Ammon's horn (tissue), 1 donor: Measurements from ENCODE around the gene SMAP1.

Source experiments
- DNase-seq: peaks from one replicate; pipeline ENCODE4 v3.0.0-alpha.2; 2016; ENCODE audit warnings: low spot score

SMAP1 gene

DNA sequence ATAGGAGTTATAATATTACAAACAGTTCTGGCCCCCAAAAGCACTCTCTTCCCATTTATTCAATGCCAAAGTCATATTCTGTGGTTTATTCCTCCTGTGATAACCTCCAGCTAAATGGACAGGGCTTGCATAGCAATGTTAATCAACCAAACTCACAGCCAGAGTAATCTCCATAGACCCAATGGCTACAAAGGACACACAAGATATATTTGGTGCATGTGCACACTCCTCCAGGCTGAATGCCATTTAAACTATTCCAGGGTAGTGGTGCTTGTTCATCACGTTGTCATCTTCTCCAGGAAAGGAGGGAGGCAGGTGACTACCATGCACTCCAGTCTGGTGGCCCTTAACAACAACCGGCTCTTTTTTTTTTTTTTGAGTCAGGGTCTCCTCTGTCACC lies 232.4 kb downstream of the SMAP1 start:
- no peak for DNase-seq

DNA sequence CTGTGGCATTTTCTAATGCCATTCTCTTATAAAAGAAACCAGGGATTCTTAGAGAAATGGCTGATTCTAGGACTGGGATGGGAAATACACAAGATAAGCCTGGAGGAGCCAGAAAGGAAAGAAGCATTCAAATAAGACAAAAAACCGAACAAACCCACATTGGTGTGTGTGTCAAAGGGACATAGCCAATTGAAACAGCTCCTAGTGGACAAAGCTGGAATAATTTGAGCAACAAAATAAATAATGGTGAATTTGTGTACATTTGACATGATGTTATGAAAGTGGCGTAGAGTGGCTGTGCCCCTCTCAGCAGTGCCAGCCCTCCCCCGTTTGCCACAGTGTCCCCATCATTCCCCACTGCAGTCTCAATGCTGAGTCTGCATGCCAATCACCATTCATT lies 233.6 kb downstream of the SMAP1 start:
- no peak for DNase-seq

DNA sequence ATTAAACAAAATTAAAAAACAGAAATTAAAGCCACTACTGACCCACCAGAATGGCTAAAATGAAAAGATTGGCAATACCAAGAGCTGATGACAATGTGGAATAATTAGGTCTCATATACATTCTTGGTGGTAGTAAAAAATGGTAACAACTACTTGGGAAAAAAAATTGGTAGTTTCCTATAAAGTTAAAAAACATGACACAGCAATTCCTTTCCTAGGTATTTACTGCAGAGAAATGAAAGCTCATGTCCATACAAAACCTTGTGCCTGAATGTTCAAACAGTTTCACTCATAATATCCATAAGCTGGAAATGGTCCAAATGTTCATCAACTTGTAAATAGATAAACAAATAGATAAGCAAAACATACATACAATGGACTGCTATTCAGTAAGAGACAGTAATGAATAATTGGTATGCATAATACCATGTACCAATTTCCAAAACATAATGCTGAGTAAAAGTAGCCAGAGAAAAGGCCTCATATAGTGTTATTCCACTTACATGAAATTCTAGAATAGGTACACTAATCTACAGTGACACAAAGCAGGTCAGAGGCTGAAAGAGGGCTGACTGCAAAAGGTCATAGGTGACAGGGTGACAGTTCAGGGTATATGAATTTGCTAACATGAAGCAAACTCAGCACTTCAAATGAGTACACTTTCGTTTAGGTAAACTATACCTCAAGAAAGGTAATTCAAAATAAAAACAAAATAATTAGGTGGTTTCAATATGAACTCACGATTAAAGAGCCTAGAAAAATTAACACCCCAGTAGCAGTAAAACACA lies 236.2 kb downstream of the SMAP1 start:
- no peak for DNase-seq

DNA sequence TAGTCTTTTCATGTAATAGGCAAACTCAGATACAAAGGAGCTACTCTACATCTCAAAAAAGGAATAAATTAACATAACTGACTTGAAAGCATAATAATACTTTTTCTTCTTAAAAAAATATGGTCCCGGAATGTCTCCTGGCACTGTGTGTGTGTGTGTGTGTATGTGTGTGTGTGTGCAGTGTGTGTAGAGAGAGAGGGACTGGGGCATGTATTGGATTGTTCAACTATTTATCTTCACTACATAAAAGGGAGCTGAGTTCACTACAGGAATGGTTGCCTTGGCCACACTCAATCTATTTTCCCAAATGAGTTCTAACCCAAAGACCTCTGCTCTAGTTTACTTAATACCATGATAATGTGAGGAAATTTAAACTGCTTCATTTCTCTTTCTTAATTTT lies 238.1 kb downstream of the SMAP1 start:
- no peak for DNase-seq
